ENCODE measurements around the gene OR52H1. TPM values are rescaled to one million over a fixed set of nuclear protein-coding genes. Genes with fewer than 3 reads are reported as not detected.

The OR52H1 gene
- total and polyA plus RNA-seq, 2 experiments from 2014 or later = 0.28 TPM; not detected in 1

GRCh38 chr11:5500393-5500801 lies 47.9 kb downstream of the OR52H1 start:
- 0 out of 2 replicates have a peak, but pooled peaks cover 4% of the 10 kb centered on the region for H3K9me2 ChIP-seq (ENCODE audit: insufficient read depth)
- ATAC-seq (no peak), DNase-seq (ENCODE audit: low spot score) (no peak)
- H3K79me2 ChIP-seq (replicated peaks; ENCODE audit: insufficient read depth) = no peaks in the 10 kb centered on the region
- Mint-ChIP-seq H3K9me3 (no peaks in the 10 kb centered on the region), H3K27me3 (ENCODE audit: insufficient read depth, low read depth, poor library complexity) (peaks cover 5% of the 10 kb centered on the region), H3K36me3 (ENCODE audit: low read depth) (no peaks in the 10 kb centered on the region), H3K4me3 (no peak overlapping the region), H3K27ac (no peak overlapping the region), H3K4me1 (peaks cover 5% of the 10 kb centered on the region; the same call in 2 of the 3 replicates)
- no peaks in the 10 kb centered on the region for H3F3A ChIP-seq (replicated peaks; ENCODE audit: low read depth)
- no peak overlapping the region for H3K4me2 ChIP-seq
- no peak overlapping the region for H3K27ac ChIP-seq (ENCODE audit: low read depth)
- no peaks in the 10 kb centered on the region for H3K27me3 ChIP-seq (ENCODE audit: insufficient read depth)
- H3K4me1 ChIP-seq (ENCODE audit: insufficient read depth) = no peaks in the 10 kb centered on the region
- no peak overlapping the region for H2AFZ ChIP-seq
- no peak overlapping the region for H3K4me3 ChIP-seq
- no peaks in the 10 kb centered on the region for H3K36me3 ChIP-seq (ENCODE audit: insufficient read depth)
- H4K20me1 ChIP-seq (replicated peaks; ENCODE audit: insufficient read depth) = no peaks in the 10 kb centered on the region
- TF ChIP-seq ETS1 (IDR thresholded peaks at IDR 0.05) (no peak), EZH2 (IDR thresholded peaks at IDR 0.05; ENCODE audit: low read depth, unreplicated experiment) (no peak), ZNF114 (CRISPR knock-in tag; IDR thresholded peaks at IDR 0.05) (no peak)

- Mint-ChIP-seq H3K4me3 (no peak overlapping the region), H3K4me1 (peaks cover 5% of the 10 kb centered on the region; the same call in 2 of the 3 replicates), H3K27ac (no peak overlapping the region), H3K36me3 (ENCODE audit: low read depth) (no peaks in the 10 kb centered on the region), H3K9me3 (no peaks in the 10 kb centered on the region), H3K27me3 (ENCODE audit: insufficient read depth, low read depth, poor library complexity) (peaks cover 4% of the 10 kb centered on the region)
- no peak overlapping the region for H3K4me2 ChIP-seq
- 0 out of 2 replicates have a peak, but pooled peaks cover 4% of the 10 kb centered on the region for H3K9me2 ChIP-seq (ENCODE audit: insufficient read depth)
- H3K79me2 ChIP-seq (replicated peaks; ENCODE audit: insufficient read depth) = no peaks in the 10 kb centered on the region
- no peaks in the 10 kb centered on the region for H3K27me3 ChIP-seq (ENCODE audit: insufficient read depth)
- no peaks in the 10 kb centered on the region for H3K36me3 ChIP-seq (ENCODE audit: insufficient read depth)
- H3K4me3 ChIP-seq = no peak overlapping the region
- ATAC-seq (no peak), DNase-seq (ENCODE audit: low spot score) (no peak)
- H3F3A ChIP-seq (replicated peaks; ENCODE audit: low read depth) = no peaks in the 10 kb centered on the region
- no peaks in the 10 kb centered on the region for H3K4me1 ChIP-seq (ENCODE audit: insufficient read depth)
- no peak overlapping the region for H2AFZ ChIP-seq
- H3K27ac ChIP-seq (ENCODE audit: low read depth) = no peak overlapping the region
- no peaks in the 10 kb centered on the region for H4K20me1 ChIP-seq (replicated peaks; ENCODE audit: insufficient read depth)
- TF ChIP-seq ETS1 (IDR thresholded peaks at IDR 0.05) (no peak), STAT1 (IDR thresholded peaks at IDR 0.05; ENCODE audit: unreplicated experiment) (no peak), EZH2 (IDR thresholded peaks at IDR 0.05; ENCODE audit: low read depth, unreplicated experiment) (no peak), REST (IDR thresholded peaks at IDR 0.05; ENCODE audit: unreplicated experiment) (no peak), ZNF462 (CRISPR knock-in tag; IDR thresholded peaks at IDR 0.05) (no peak), POLR2AphosphoS5 (IDR thresholded peaks at IDR 0.05; ENCODE audit: low read depth) (no peak), ZNF331 (CRISPR knock-in tag; IDR thresholded peaks at IDR 0.05; ENCODE audit: low read depth) (no peak), JUNB (IDR thresholded peaks at IDR 0.05; ENCODE audit: unreplicated experiment) (no peak), NANOG (IDR thresholded peaks at IDR 0.05; ENCODE audit: borderline replicate concordance) (no peak), ZNF114 (CRISPR knock-in tag; IDR thresholded peaks at IDR 0.05) (no peak)
These were observed 48.7 kb downstream of the OR52H1 start for GRCh38 chr11:5499671-5500070.
